HCT116 (cell line): ENCODE measurements around the gene APOB. TPM values are rescaled to one million over a fixed set of nuclear protein-coding genes. Genes with fewer than 3 reads are reported as not detected.

ENCODE experiments used
- ATAC-seq: fragments of 200-7000 bp; cut with Tn5 transposase; 2 replicates; pipeline ENCODE4 v1.9.1; 2020; ENCODE audit warnings: mild to moderate bottlenecking, moderate library complexity
- BruUV-seq: library from RNA; stranded (reverse); fragments of 400-500 nt; replicated peaks from 2 replicates; lab custom pipeline; 2021; lab: Mats Ljungman, UMichigan
- CTCF ChIA-PET: fragments of 300-600 bp; sonication (Branson Sonifier 250); formaldehyde crosslinking; loops from one replicate; lab custom pipeline; 2021; ENCODE audit warnings: antibody characterized with exemption; lab: Charles Lee
- POLR2A ChIA-PET: fragments of 300-600, 350-600 bp; sonication (Branson Sonifier 250); formaldehyde crosslinking; loops from one replicate; lab custom pipeline; 2021; ENCODE audit warnings: antibody characterized with exemption; lab: Charles Lee
- RAD21 ChIA-PET, 2 experiments: fragments of 300-600 bp; sonication (Branson Sonifier 250); formaldehyde crosslinking; loops; one replicate each; lab custom pipeline; 2023; ENCODE audit warnings: low total read pairs in 2 of 2; ENCODE audit not compliant: uncharacterized antibody in 2 of 2, unreplicated experiment in 2 of 2, low non-redundant PET in 1 of 2; lab: Charles Lee
- DNase-seq: peaks from one replicate; pipeline ENCODE4 v3.0.0-alpha.2; 2010; ENCODE audit warnings: low read depth, low spot score
- H2AFZ ChIP-seq: fragments of 200-600 bp; shearing (Covaris generic), sonication (generic); 2 replicates; pipeline ENCODE4 v1.6.1; 2017; ENCODE audit warnings: low read depth, mixed run types, mixed read lengths, antibody characterized with exemption, low read length; ENCODE audit not compliant: poor library complexity, severe bottlenecking
- H3K27ac ChIP-seq: 2 replicates; pipeline ENCODE4 v1.5.1; 2012; ENCODE audit warnings: low read depth, low read length
- H3K27me3 ChIP-seq: fragments of 200-600 bp; sonication (generic); 2 replicates; pipeline ENCODE4 v1.6.1; 2016; ENCODE audit warnings: mixed run types, low read length, mixed read lengths; ENCODE audit not compliant: insufficient read depth
- H3K36me3 ChIP-seq, 2 experiments: fragments of 200-500 bp in 1 of 2; fragments of 200-600 bp in 1 of 2; sonication (Bioruptor generic) in 1 of 2; sonication (generic) in 1 of 2; 2 replicates each; pipeline versions ENCODE4 v1.5.1 to v1.6.1; 2014 to 2016; ENCODE audit warnings: low read length in 2 of 2, inconsistent platforms in 1 of 2, mixed read lengths in 1 of 2, mixed run types in 1 of 2; ENCODE audit not compliant: insufficient read depth in 2 of 2, control insufficient read depth in 1 of 2
- H3K4me1 ChIP-seq, 2 experiments: fragments of 200-600 bp in 1 of 2; sonication (generic) in 1 of 2; 2 replicates each; pipeline versions ENCODE4 v1.5.1 to v1.6.1; 2012 to 2017; ENCODE audit warnings: low read length in 2 of 2, inconsistent platforms in 1 of 2, mild to moderate bottlenecking in 1 of 2, mixed read lengths in 1 of 2, mixed run types in 1 of 2, moderate library complexity in 1 of 2; ENCODE audit not compliant: insufficient read depth in 2 of 2, control insufficient read depth in 1 of 2
- H3K4me2 ChIP-seq: fragments of 200-600 bp; sonication (generic); 2 replicates; pipeline ENCODE4 v1.6.1; 2017; ENCODE audit warnings: mixed run types, low read length, mixed read lengths
- H3K4me3 ChIP-seq, 2 experiments: fragments of 200-600 bp in 1 of 2; sonication (generic) in 1 of 2; replicated peaks in 1 of 2; 2 replicates each; pipeline ENCODE4 v1.5.1; 2011 to 2016; ENCODE audit warnings: low read length in 2 of 2, control low read depth in 1 of 2, low read depth in 1 of 2, mild to moderate bottlenecking in 1 of 2, mixed read lengths in 1 of 2, mixed run types in 1 of 2
- H3K79me2 ChIP-seq: fragments of 200-600 bp; sonication (generic); 2 replicates; pipeline ENCODE4 v1.6.1; 2017; ENCODE audit warnings: mild to moderate bottlenecking, mixed run types, low read length, moderate library complexity, mixed read lengths; ENCODE audit not compliant: insufficient read depth
- H3K9ac ChIP-seq: fragments of 200-600 bp; sonication (generic); 2 replicates; pipeline ENCODE4 v1.6.1; 2016; ENCODE audit warnings: low read length, mixed read lengths
- H3K9me2 ChIP-seq: fragments of 200-600 bp; sonication (generic), shearing (Covaris generic); 2 replicates; pipeline ENCODE4 v1.6.1; 2017; ENCODE audit warnings: mixed run types, mild to moderate bottlenecking, moderate library complexity; ENCODE audit not compliant: insufficient read depth
- H3K9me3 ChIP-seq, 2 experiments: fragments of 200-500 bp in 1 of 2; fragments of 200-600 bp in 1 of 2; sonication (Bioruptor generic) in 1 of 2; sonication (generic) in 1 of 2; 2 replicates each; pipeline ENCODE4 v1.6.1; 2014 to 2017; ENCODE audit warnings: low read length in 2 of 2, mixed read lengths in 2 of 2, inconsistent platforms in 1 of 2, low read depth in 1 of 2, mild to moderate bottlenecking in 1 of 2, mixed run types in 1 of 2, moderate library complexity in 1 of 2; ENCODE audit not compliant: control insufficient read depth in 1 of 2, insufficient read depth in 1 of 2
- H4K20me1 ChIP-seq: fragments of 200-600 bp; sonication (generic), shearing (Covaris generic); 2 replicates; pipeline ENCODE4 v1.6.1; 2017; ENCODE audit warnings: mixed run types, mild to moderate bottlenecking, moderate library complexity; ENCODE audit not compliant: insufficient read depth
- CBX3 ChIP-seq: IDR thresholded peaks from 2 replicates; pipeline ENCODE4 v1.6.1; 2012; ENCODE audit warnings: low read depth
- ELF1 ChIP-seq: IDR thresholded peaks from 2 replicates; pipeline ENCODE4 v1.6.1; 2012; ENCODE audit warnings: low read depth, borderline replicate concordance
- EZH2 ChIP-seq: fragments of 200-600 bp; sonication (generic); IDR thresholded peaks from 2 replicates; pipeline ENCODE4 v1.6.1; 2017; ENCODE audit warnings: antibody characterized with exemption, mixed run types
- EZH2phosphoT487 ChIP-seq: fragments of 200-600 bp; IDR thresholded peaks from 2 replicates; pipeline ENCODE4 v1.6.1; 2018; ENCODE audit warnings: antibody characterized with exemption, borderline replicate concordance
- JUND ChIP-seq: IDR thresholded peaks from 2 replicates; pipeline ENCODE4 v1.6.1; 2012
- POLR2AphosphoS5 ChIP-seq: IDR thresholded peaks from 2 replicates; pipeline ENCODE4 v1.6.1; 2011; ENCODE audit warnings: mild to moderate bottlenecking, low read depth, low read length, moderate library complexity
- RAD21 ChIP-seq: IDR thresholded peaks from 2 replicates; pipeline ENCODE4 v1.6.1; 2012; ENCODE audit warnings: low read depth, mild to moderate bottlenecking
- SIN3A ChIP-seq: IDR thresholded peaks from 2 replicates; pipeline ENCODE4 v1.6.1; 2012; ENCODE audit warnings: low read depth
- SP1 ChIP-seq: IDR thresholded peaks from 2 replicates; pipeline ENCODE4 v1.6.1; 2012; ENCODE audit warnings: low read depth
- SRF ChIP-seq: IDR thresholded peaks from 2 replicates; pipeline ENCODE4 v1.6.1; 2012; ENCODE audit warnings: low read depth
- TCF7L2 ChIP-seq: IDR thresholded peaks from 2 replicates; pipeline ENCODE4 v1.7.0; 2011; ENCODE audit warnings: borderline replicate concordance, inconsistent platforms; ENCODE audit not compliant: insufficient read depth, insufficient read length; ENCODE audit errors: extremely low read depth
- YY1 ChIP-seq: IDR thresholded peaks from 2 replicates; pipeline ENCODE4 v1.6.1; 2011; ENCODE audit warnings: low read length, low read depth, moderate library complexity, mild to moderate bottlenecking; ENCODE audit not compliant: insufficient replicate concordance; ENCODE audit errors: extremely low read depth
- ZFX ChIP-seq: fragments of 450-650 bp; IDR thresholded peaks from 2 replicates; pipeline ENCODE4 v1.6.1; 2017
- ZNF274 ChIP-seq: fragments of 200-500 bp; sonication (Bioruptor generic); IDR thresholded peaks from 2 replicates; pipeline ENCODE4 v1.6.1; 2014; ENCODE audit warnings: mild to moderate bottlenecking, low read depth, low read length, inconsistent platforms
- intact Hi-C: fragments of 100-400 bp; cut with micrococcal nuclease; formaldehyde crosslinking; loops from 2 replicates; pipeline ENCODE4 v1.10.0; 2022
- total RNA-seq: library from RNA; stranded (reverse); gene quantifications from one replicate; pipeline ENCODE4 v1.2.1, GENCODE V29; 2021; ENCODE audit not compliant: unreplicated experiment
- TF ChIP-seq, protein P1 (sequence below): IDR thresholded peaks from 2 replicates; pipeline ENCODE4 v1.6.1; 2012
- TF ChIP-seq, protein P2 (sequence below), 3 experiments: fragments of 200-600 bp in 1 of 3; sonication (generic) in 1 of 3; IDR thresholded peaks in 2 of 3; conservative IDR thresholded peaks in 1 of 3; 2 replicates each; pipeline ENCODE4 v1.5.1; 2012 to 2017; ENCODE audit warnings: low read depth in 2 of 3, low read length in 2 of 3, antibody characterized with exemption in 1 of 3, borderline replicate concordance in 1 of 3, control low read depth in 1 of 3, mild to moderate bottlenecking in 1 of 3, mixed read lengths in 1 of 3, mixed run types in 1 of 3, moderate library complexity in 1 of 3; ENCODE audit not compliant: insufficient read depth in 1 of 3
- TF ChIP-seq, protein P3 (sequence below): IDR thresholded peaks from 2 replicates; pipeline ENCODE4 v1.6.1; 2012; ENCODE audit warnings: low read depth
- TF ChIP-seq, protein P4 (sequence below): IDR thresholded peaks from 2 replicates; pipeline ENCODE4 v1.6.1; 2011; ENCODE audit warnings: mild to moderate bottlenecking, low read length, moderate library complexity; ENCODE audit not compliant: insufficient replicate concordance; ENCODE audit errors: extremely low read depth
- TF ChIP-seq, protein P5 (sequence below): IDR thresholded peaks from 2 replicates; pipeline ENCODE4 v1.6.1; 2012

Gene APOB
- total RNA-seq, 1 experiment from 2014 or later = 1.6 TPM

DNA sequence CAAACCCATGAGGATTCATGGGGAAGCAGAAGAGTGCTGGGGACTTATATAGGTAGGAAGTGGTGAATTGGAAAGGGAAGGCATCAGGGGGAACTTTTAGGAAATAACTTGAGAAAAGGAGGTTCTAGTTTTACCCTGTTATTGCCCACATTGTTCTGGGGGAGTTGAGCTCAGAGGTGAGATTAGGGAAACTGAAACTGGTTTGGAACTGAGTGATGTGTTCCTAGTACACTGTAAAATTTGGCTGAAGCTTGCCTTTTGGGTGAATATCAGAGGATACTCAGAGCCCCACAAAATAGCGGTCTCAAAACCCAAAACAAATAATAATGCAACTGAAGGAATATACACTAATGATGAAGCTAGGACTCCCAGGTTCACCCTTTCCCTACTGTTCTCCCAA, 39.6 kb upstream of the APOB start (continued):
- TF ChIP-seq JUND (no peak), CBX3 (no peak)

DNA sequence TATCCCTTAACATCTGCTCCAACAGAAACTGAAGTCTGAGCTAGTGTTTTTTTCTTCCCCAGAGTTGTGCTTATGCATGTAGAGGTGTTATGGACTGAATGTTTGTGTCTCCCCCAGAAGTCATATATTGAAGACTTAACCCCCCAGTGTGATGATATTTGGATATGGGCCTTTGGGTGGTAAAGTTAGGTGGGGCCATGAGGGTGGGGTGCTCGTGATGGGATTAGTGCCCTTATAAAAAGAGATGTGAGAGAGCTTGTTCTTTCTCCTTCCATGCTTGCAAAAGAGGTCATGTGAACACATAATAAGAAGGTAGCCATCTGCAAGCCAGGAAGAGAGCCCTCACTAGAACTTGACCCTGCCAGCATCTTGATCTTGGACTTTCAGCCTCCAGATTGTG, 34.4 kb upstream of the APOB start:
- H4K20me1 ChIP-seq = no peaks in the 10 kb centered on the region; the same call in 1 of the 2 replicates
- CTCF ChIA-PET = no interaction called here
- POLR2A ChIA-PET = no interaction called here
- peaks cover 3% of the 10 kb centered on the region; the same call in 1 of the 2 replicates for H3K27me3 ChIP-seq
- no peaks in the 10 kb centered on the region for H3K9me2 ChIP-seq
- no peaks in the 10 kb centered on the region for H3K79me2 ChIP-seq
- no peaks in the 10 kb centered on the region for H3K9me3 ChIP-seq
- no TSS peak for BruUV-seq
- no peak for ATAC-seq
- no peaks in the 10 kb centered on the region for H3K4me1 ChIP-seq
- H3K4me3 ChIP-seq = no peak overlapping the region
- no peak overlapping the region for H3K4me2 ChIP-seq
- H3K9ac ChIP-seq = no peak overlapping the region
- H3K36me3 ChIP-seq = no peaks in the 10 kb centered on the region
- RAD21 ChIA-PET = no interaction called here
- no peak overlapping the region for H2AFZ ChIP-seq
- no peak for DNase-seq
- intact Hi-C loops = no loop called here
- H3K27ac ChIP-seq = no peak overlapping the region
- TF ChIP-seq, protein P1, sequence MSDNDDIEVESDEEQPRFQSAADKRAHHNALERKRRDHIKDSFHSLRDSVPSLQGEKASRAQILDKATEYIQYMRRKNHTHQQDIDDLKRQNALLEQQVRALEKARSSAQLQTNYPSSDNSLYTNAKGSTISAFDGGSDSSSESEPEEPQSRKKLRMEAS = no peak
- TF ChIP-seq ZFX = no peak
- TF ChIP-seq JUND = no peak
- TF ChIP-seq, protein P2, sequence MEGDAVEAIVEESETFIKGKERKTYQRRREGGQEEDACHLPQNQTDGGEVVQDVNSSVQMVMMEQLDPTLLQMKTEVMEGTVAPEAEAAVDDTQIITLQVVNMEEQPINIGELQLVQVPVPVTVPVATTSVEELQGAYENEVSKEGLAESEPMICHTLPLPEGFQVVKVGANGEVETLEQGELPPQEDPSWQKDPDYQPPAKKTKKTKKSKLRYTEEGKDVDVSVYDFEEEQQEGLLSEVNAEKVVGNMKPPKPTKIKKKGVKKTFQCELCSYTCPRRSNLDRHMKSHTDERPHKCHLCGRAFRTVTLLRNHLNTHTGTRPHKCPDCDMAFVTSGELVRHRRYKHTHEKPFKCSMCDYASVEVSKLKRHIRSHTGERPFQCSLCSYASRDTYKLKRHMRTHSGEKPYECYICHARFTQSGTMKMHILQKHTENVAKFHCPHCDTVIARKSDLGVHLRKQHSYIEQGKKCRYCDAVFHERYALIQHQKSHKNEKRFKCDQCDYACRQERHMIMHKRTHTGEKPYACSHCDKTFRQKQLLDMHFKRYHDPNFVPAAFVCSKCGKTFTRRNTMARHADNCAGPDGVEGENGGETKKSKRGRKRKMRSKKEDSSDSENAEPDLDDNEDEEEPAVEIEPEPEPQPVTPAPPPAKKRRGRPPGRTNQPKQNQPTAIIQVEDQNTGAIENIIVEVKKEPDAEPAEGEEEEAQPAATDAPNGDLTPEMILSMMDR (IDR thresholded peaks at IDR 0.05 in 2 of 3, conservative IDR thresholded peaks at IDR 0.05 in 1 of 3; ENCODE audit: borderline replicate concordance in 1 of 3, insufficient read depth in 1 of 3, low read depth in 2 of 3, low read length in 2 of 3) = no peak
- TF ChIP-seq SRF = no peak
- TF ChIP-seq EZH2 = no peak
- TF ChIP-seq ELF1 = no peak
- TF ChIP-seq, protein P3, sequence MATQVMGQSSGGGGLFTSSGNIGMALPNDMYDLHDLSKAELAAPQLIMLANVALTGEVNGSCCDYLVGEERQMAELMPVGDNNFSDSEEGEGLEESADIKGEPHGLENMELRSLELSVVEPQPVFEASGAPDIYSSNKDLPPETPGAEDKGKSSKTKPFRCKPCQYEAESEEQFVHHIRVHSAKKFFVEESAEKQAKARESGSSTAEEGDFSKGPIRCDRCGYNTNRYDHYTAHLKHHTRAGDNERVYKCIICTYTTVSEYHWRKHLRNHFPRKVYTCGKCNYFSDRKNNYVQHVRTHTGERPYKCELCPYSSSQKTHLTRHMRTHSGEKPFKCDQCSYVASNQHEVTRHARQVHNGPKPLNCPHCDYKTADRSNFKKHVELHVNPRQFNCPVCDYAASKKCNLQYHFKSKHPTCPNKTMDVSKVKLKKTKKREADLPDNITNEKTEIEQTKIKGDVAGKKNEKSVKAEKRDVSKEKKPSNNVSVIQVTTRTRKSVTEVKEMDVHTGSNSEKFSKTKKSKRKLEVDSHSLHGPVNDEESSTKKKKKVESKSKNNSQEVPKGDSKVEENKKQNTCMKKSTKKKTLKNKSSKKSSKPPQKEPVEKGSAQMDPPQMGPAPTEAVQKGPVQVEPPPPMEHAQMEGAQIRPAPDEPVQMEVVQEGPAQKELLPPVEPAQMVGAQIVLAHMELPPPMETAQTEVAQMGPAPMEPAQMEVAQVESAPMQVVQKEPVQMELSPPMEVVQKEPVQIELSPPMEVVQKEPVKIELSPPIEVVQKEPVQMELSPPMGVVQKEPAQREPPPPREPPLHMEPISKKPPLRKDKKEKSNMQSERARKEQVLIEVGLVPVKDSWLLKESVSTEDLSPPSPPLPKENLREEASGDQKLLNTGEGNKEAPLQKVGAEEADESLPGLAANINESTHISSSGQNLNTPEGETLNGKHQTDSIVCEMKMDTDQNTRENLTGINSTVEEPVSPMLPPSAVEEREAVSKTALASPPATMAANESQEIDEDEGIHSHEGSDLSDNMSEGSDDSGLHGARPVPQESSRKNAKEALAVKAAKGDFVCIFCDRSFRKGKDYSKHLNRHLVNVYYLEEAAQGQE = no peak
- no peak for TF ChIP-seq RAD21
- TF ChIP-seq EZH2phosphoT487 = no peak
- TF ChIP-seq POLR2AphosphoS5 = no peak
- TF ChIP-seq SP1 = no peak
- no peak for TF ChIP-seq ZNF274
- TF ChIP-seq, protein P4, sequence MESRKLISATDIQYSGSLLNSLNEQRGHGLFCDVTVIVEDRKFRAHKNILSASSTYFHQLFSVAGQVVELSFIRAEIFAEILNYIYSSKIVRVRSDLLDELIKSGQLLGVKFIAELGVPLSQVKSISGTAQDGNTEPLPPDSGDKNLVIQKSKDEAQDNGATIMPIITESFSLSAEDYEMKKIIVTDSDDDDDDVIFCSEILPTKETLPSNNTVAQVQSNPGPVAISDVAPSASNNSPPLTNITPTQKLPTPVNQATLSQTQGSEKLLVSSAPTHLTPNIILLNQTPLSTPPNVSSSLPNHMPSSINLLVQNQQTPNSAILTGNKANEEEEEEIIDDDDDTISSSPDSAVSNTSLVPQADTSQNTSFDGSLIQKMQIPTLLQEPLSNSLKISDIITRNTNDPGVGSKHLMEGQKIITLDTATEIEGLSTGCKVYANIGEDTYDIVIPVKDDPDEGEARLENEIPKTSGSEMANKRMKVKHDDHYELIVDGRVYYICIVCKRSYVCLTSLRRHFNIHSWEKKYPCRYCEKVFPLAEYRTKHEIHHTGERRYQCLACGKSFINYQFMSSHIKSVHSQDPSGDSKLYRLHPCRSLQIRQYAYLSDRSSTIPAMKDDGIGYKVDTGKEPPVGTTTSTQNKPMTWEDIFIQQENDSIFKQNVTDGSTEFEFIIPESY = no peak
- TF ChIP-seq TCF7L2 = no peak
- no peak for TF ChIP-seq SIN3A
- TF ChIP-seq, protein P5, sequence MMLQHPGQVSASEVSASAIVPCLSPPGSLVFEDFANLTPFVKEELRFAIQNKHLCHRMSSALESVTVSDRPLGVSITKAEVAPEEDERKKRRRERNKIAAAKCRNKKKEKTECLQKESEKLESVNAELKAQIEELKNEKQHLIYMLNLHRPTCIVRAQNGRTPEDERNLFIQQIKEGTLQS = no peak
- TF ChIP-seq CBX3 = no peak
- TF ChIP-seq YY1 = no peak
